PC-9 (cell line): Measurements from ENCODE around the gene MR1.

Experiments
- EZH2 ChIP-seq: fragments of 200-600 bp; sonication (generic); IDR thresholded peaks from 2 replicates; pipeline ENCODE4 v1.8.0; 2017; ENCODE audit warnings: antibody characterized with exemption, low read depth
- TF ChIP-seq, protein P1 (sequence below): fragments of 200-600 bp; sonication (generic); conservative IDR thresholded peaks from 2 replicates; pipeline ENCODE4 v1.6.1; 2017; ENCODE audit warnings: mixed run types, antibody characterized with exemption, mild to moderate bottlenecking, moderate library complexity

DNA sequence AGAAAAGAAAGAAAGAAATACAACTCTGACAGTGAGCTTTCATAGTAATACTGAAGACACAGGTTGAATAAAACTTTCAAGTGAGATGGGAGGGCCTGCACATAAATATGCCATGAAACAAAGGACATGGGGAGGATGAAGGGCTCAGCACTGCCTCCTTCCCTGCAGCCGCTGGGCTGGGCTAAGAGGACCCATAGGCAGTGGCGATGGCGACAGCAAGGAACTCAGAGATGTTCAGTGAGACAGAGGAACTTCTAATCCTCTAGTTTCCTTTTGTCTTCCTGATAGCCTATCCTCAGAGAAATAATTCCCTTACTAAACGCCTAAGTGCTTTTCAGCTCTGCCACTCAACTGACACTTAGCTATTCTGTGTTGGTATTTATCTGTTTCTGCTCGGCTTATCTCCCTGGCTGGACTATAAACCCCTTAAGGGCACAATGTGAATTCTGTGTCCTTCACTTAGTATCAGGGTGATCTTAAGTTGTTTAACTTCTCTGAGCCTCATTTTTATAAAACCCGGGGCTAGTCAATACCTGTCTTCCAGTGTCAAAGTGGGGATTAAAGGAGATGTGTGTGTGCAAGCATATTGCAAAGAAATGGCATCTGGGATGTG is 30.3 kb downstream of the MR1 start:
- TF ChIP-seq, protein P1, sequence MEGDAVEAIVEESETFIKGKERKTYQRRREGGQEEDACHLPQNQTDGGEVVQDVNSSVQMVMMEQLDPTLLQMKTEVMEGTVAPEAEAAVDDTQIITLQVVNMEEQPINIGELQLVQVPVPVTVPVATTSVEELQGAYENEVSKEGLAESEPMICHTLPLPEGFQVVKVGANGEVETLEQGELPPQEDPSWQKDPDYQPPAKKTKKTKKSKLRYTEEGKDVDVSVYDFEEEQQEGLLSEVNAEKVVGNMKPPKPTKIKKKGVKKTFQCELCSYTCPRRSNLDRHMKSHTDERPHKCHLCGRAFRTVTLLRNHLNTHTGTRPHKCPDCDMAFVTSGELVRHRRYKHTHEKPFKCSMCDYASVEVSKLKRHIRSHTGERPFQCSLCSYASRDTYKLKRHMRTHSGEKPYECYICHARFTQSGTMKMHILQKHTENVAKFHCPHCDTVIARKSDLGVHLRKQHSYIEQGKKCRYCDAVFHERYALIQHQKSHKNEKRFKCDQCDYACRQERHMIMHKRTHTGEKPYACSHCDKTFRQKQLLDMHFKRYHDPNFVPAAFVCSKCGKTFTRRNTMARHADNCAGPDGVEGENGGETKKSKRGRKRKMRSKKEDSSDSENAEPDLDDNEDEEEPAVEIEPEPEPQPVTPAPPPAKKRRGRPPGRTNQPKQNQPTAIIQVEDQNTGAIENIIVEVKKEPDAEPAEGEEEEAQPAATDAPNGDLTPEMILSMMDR = no peak
- no peak for TF ChIP-seq EZH2
